DOHH2 (cell line): Measurements from ENCODE around the gene ARHGAP44.

ENCODE experiments used
- H3F3A ChIP-seq: fragments of 200-600 bp; sonication (generic), shearing (Covaris generic); 2 replicates; pipeline ENCODE4 v1.6.0; 2016; ENCODE audit warnings: antibody characterized with exemption, mild to moderate bottlenecking; ENCODE audit not compliant: control insufficient read depth, insufficient read depth
- H3K27ac ChIP-seq: fragments of 200-600 bp; sonication (generic); 2 replicates; pipeline ENCODE4 v1.5.1; 2014; ENCODE audit warnings: low read depth, mild to moderate bottlenecking, low read length, moderate library complexity
- H3K27me3 ChIP-seq: fragments of 200-600 bp; sonication (generic); 2 replicates; pipeline ENCODE4 v1.6.1; 2014; ENCODE audit warnings: mild to moderate bottlenecking, low read length, mixed read lengths; ENCODE audit not compliant: control insufficient read depth
- H3K36me3 ChIP-seq: fragments of 200-600 bp; sonication (generic); 2 replicates; pipeline ENCODE4 v1.6.1; 2014; ENCODE audit warnings: mild to moderate bottlenecking, low read length, moderate library complexity, mixed read lengths; ENCODE audit not compliant: control insufficient read depth
- H3K4me1 ChIP-seq: fragments of 200-600 bp; sonication (generic); 2 replicates; pipeline ENCODE4 v1.6.1; 2014; ENCODE audit warnings: mild to moderate bottlenecking, low read length, mixed read lengths; ENCODE audit not compliant: control insufficient read depth
- H3K4me2 ChIP-seq: fragments of 200-600 bp; sonication (generic); 2 replicates; pipeline ENCODE4 v1.6.0; 2014; ENCODE audit warnings: mild to moderate bottlenecking, low read length, moderate library complexity
- H3K4me3 ChIP-seq: fragments of 200-600 bp; sonication (generic); 2 replicates; pipeline ENCODE4 v1.5.1; 2014; ENCODE audit warnings: mild to moderate bottlenecking, low read length, mixed read lengths
- H3K79me2 ChIP-seq: fragments of 200-600 bp; sonication (generic); 2 replicates; pipeline ENCODE4 v1.6.1; 2014; ENCODE audit warnings: mild to moderate bottlenecking, low read length, mixed read lengths; ENCODE audit not compliant: control insufficient read depth
- H3K9me2 ChIP-seq: fragments of 200-600 bp; sonication (generic); replicated peaks from 2 replicates; pipeline ENCODE4 v1.6.1; 2014; ENCODE audit warnings: mild to moderate bottlenecking, low read length, mixed read lengths; ENCODE audit not compliant: control insufficient read depth
- H3K9me3 ChIP-seq: fragments of 200-600 bp; sonication (generic); 2 replicates; pipeline ENCODE4 v1.6.1; 2014; ENCODE audit warnings: antibody characterized with exemption, low read length, mixed read lengths; ENCODE audit not compliant: control insufficient read depth, insufficient read depth
- H4K20me1 ChIP-seq: fragments of 200-600 bp; sonication (generic); 2 replicates; pipeline ENCODE4 v1.6.0; 2014; ENCODE audit warnings: low read depth, mild to moderate bottlenecking, antibody characterized with exemption, low read length, moderate library complexity; ENCODE audit not compliant: control insufficient read depth, insufficient read depth
- CTCF ChIP-seq: fragments of 200-600 bp; sonication (generic); IDR thresholded peaks from one replicate; pipeline ENCODE4 v1.5.1; 2014; ENCODE audit warnings: antibody characterized with exemption, mild to moderate bottlenecking, low read depth, low read length; ENCODE audit not compliant: poor library complexity, severe bottlenecking
- EZH2phosphoT487 ChIP-seq: fragments of 200-600 bp; sonication (generic); IDR thresholded peaks from 2 replicates; pipeline ENCODE4 v1.6.1; 2017; ENCODE audit warnings: borderline replicate concordance, mild to moderate bottlenecking, antibody characterized with exemption, low read length, moderate library complexity, mixed read lengths

ARHGAP44 gene

DNA sequence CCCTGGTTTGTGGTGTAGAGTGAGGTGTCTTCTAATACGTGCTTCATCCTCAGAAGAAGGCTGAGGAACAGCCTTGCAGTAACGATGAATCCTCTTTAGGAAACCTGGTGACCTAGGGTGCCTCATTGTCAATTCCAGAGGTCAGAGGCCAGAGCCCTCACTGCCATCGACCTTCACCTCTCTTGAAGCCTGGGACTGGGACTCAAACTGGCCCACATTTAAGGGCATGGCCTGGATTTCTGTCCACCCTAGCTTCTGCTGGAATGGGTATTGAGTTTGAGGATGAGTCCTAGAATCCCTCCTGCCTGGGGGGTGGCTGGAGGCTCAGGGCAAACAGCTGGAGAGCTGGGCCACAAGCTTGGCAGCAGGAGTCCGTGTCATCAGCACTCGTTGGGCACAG, 189.9 kb downstream of the ARHGAP44 start:
- Histone ChIP-seq H3K79me2 (no peaks in the 10 kb centered on the region), H3K4me3 (no peak overlapping the region), H3K4me2 (no peak overlapping the region), H3K27ac (no peak overlapping the region), H3K4me1 (peaks cover 6% of the 10 kb centered on the region), H3K27me3 (no peaks in the 10 kb centered on the region), H3F3A (no peaks in the 10 kb centered on the region), H3K9me2 (no peaks in the 10 kb centered on the region), H3K36me3 (no peaks in the 10 kb centered on the region), H4K20me1 (no peaks in the 10 kb centered on the region), H3K9me3 (no peaks in the 10 kb centered on the region)
- TF ChIP-seq EZH2phosphoT487 (no peak), CTCF (no peak)

GRCh38 chr17:12979826-12980500, 190.7 kb downstream of the ARHGAP44 start:
- no peaks in the 10 kb centered on the region for H3K9me3 ChIP-seq
- H3K4me1 ChIP-seq: peaks cover 6% of the 10 kb centered on the region
- H3K36me3 ChIP-seq: no peaks in the 10 kb centered on the region
- H3K9me2 ChIP-seq: no peaks in the 10 kb centered on the region
- no peak overlapping the region for H3K4me3 ChIP-seq
- H3F3A ChIP-seq: no peaks in the 10 kb centered on the region
- no peaks in the 10 kb centered on the region for H4K20me1 ChIP-seq
- H3K27me3 ChIP-seq: no peaks in the 10 kb centered on the region
- H3K27ac ChIP-seq: no peak overlapping the region
- no peak for TF ChIP-seq EZH2phosphoT487
- TF ChIP-seq CTCF: no peak
- H3K79me2 ChIP-seq: no peaks in the 10 kb centered on the region
- no peak overlapping the region for H3K4me2 ChIP-seq

DNA sequence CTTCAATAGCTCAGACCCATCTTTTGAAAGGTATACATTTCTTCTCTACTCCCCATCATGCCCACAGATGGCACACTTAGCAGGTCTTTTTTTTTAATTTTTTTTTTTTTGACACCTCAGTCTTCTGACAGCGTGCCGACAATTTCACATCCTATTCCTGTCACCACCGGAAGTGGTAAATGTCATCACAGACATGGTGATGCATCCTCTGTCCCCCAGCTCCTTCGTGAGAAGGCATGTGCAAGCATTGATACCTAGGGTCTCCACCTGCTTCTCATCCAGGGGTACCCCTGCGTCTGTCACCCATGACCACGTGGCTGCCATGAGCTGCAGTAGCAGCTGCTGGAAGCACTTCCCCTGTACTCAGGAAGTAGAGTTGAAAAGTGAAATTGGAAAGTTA, 192.9 kb downstream of the ARHGAP44 start:
- Histone ChIP-seq H3K27me3 (no peaks in the 10 kb centered on the region), H3K36me3 (no peaks in the 10 kb centered on the region), H3K4me1 (peaks cover 6% of the 10 kb centered on the region), H3K9me3 (no peaks in the 10 kb centered on the region), H3K4me3 (no peak overlapping the region), H3K4me2 (no peak overlapping the region), H3K27ac (no peak overlapping the region), H4K20me1 (no peaks in the 10 kb centered on the region), H3F3A (no peaks in the 10 kb centered on the region), H3K79me2 (no peaks in the 10 kb centered on the region), H3K9me2 (no peaks in the 10 kb centered on the region)
- TF ChIP-seq CTCF (no peak), EZH2phosphoT487 (no peak)
